ENCODE results near the gene PDCD6IP.

Gene PDCD6IP

GRCh38 chr3:33898901-33899300 is 100.5 kb downstream of the PDCD6IP start:
- no peak for DNase-seq

- DNase-seq: no peak
Observed at GRCh38 chr3:33900440-33900808, 102.0 kb downstream of the PDCD6IP start.

- no peak for DNase-seq
Observed at GRCh38 chr3:33900809-33901505, 102.5 kb downstream of the PDCD6IP start.

- DNase-seq: no peak
Observed at GRCh38 chr3:33901862-33902563, 103.6 kb downstream of the PDCD6IP start.

GRCh38 chr3:33904730-33905129 is 106.3 kb downstream of the PDCD6IP start:
- DNase-seq: no peak

GRCh38 chr3:33908250-33908851 is 109.9 kb downstream of the PDCD6IP start:
- no peak for DNase-seq

- DNase-seq: no peak
Observed at GRCh38 chr3:33909547-33909946, 111.1 kb downstream of the PDCD6IP start.

- no peak for DNase-seq
Observed at GRCh38 chr3:33910031-33910430, 111.6 kb downstream of the PDCD6IP start.

- DNase-seq: no peak
Observed at GRCh38 chr3:33911525-33912322, 113.3 kb downstream of the PDCD6IP start.

GRCh38 chr3:33914212-33914611 is 115.8 kb downstream of the PDCD6IP start:
- DNase-seq: no peak

- no peak for DNase-seq
Observed at GRCh38 chr3:33914731-33915379, 116.4 kb downstream of the PDCD6IP start.

- no peak for DNase-seq
Observed at GRCh38 chr3:33915796-33916546, 117.5 kb downstream of the PDCD6IP start.

- no peak for DNase-seq
Observed at GRCh38 chr3:33918126-33918756, 119.8 kb downstream of the PDCD6IP start.

Data from NCI-H510A (cell line).